HFFc6 (cell line): ENCODE measurements around the gene ACTN2. TPM values are rescaled to one million over a fixed set of nuclear protein-coding genes. Genes with fewer than 3 reads are reported as not detected.

ENCODE experiments used
- DNase-seq: peaks from one replicate; pipeline ENCODE4 v3.0.0-alpha.2; 2018
- H3K27ac Mint-ChIP-seq: 2 replicates; pipeline ENCODE4 v1.8.0; 2020; ENCODE audit warnings: mild to moderate bottlenecking, mixed read lengths
- H3K27me3 Mint-ChIP-seq: 2 replicates; pipeline ENCODE4 v1.8.0; 2021; ENCODE audit warnings: mild to moderate bottlenecking, moderate library complexity, mixed read lengths; ENCODE audit not compliant: insufficient read depth
- H3K36me3 Mint-ChIP-seq: 2 replicates; pipeline ENCODE4 v1.8.0; 2021; ENCODE audit warnings: low read depth, mixed read lengths
- H3K4me1 Mint-ChIP-seq: 2 replicates; pipeline ENCODE4 v1.8.0; 2020; ENCODE audit warnings: low read depth, mixed read lengths
- H3K4me3 Mint-ChIP-seq: 2 replicates; pipeline ENCODE4 v1.8.0; 2020; ENCODE audit warnings: mild to moderate bottlenecking, moderate library complexity, mixed read lengths
- H3K9me3 Mint-ChIP-seq: 2 replicates; pipeline ENCODE4 v1.8.0; 2020; ENCODE audit warnings: mild to moderate bottlenecking, mixed read lengths
- total RNA-seq, 6 experiments: library from RNA; stranded (reverse); fragmentation: NEBNext Ultra II Directional; extraction: Animal tissue kit (Norgen Biotek cat#: 25700); gene quantifications; 2 replicates in 1 of 6; 3 replicates in 5 of 6; pipeline ENCODE4 v1.2.3, GENCODE V29; 2021
- TF ChIP-seq, protein P1 (sequence below): fragments of 200-600 bp; sonication (generic); IDR thresholded peaks from 2 replicates; pipeline ENCODE4 v1.5.0; 2021; ENCODE audit warnings: antibody characterized with exemption, mild to moderate bottlenecking

Gene ACTN2
- total RNA-seq, 6 experiments from 2014 or later = not detected

DNA sequence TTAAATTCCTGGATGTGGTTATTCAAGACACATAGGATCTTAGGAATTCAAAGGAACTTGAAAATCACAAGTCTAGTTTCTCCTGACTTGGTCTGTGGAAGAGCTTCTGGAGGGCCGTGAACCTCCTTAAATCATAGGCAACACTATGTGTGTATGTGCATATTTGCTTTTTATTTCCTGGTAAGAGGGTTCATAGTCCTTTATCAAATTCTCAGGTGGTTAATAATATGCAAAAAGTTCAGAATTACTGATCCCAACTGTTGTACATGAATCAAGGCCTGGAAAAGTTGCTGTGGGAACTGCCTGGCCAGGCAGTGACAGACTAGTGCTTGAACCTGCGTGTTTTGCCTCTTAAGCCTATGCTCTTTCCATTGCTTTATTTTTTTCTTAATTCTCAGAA lies 121.7 kb downstream of the ACTN2 start:
- Mint-ChIP-seq H3K27ac (no peak overlapping the region), H3K4me1 (peaks cover 5% of the 10 kb centered on the region; the same call in 1 of the 2 replicates), H3K27me3 (no peaks in the 10 kb centered on the region; the same call in 1 of the 2 replicates), H3K36me3 (no peaks in the 10 kb centered on the region), H3K4me3 (no peak overlapping the region), H3K9me3 (no peaks in the 10 kb centered on the region)
- TF ChIP-seq, protein P1, sequence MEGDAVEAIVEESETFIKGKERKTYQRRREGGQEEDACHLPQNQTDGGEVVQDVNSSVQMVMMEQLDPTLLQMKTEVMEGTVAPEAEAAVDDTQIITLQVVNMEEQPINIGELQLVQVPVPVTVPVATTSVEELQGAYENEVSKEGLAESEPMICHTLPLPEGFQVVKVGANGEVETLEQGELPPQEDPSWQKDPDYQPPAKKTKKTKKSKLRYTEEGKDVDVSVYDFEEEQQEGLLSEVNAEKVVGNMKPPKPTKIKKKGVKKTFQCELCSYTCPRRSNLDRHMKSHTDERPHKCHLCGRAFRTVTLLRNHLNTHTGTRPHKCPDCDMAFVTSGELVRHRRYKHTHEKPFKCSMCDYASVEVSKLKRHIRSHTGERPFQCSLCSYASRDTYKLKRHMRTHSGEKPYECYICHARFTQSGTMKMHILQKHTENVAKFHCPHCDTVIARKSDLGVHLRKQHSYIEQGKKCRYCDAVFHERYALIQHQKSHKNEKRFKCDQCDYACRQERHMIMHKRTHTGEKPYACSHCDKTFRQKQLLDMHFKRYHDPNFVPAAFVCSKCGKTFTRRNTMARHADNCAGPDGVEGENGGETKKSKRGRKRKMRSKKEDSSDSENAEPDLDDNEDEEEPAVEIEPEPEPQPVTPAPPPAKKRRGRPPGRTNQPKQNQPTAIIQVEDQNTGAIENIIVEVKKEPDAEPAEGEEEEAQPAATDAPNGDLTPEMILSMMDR = no peak
- DNase-seq = no peak

DNA sequence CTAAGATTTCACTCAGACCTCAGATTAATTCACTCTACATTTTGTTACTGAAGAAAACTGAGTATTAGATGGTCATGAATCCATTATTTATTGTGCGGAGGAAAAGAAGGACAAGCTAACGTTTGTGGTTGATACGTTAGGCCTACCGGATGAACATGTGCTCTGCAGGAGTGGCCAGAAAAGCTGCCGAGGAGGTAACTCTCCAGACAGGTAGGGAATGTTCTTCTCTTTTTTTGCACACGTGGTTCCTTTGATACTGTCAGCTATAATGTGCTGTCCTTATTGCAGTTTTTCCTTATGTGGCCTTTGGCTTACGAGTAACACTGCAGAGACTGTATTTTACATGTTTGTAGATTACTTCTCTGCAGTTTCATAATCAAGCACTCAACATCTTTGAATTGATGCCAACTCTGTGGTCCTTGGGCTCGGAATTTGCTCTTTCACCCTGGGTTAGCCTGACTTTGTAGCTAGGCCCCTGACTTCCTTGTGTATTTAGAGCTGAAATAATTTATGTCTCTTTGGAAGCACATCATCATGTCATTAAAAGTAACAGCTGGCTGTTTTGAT lies 122.3 kb downstream of the ACTN2 start:
- Mint-ChIP-seq H3K27ac (no peak overlapping the region), H3K9me3 (no peaks in the 10 kb centered on the region), H3K27me3 (no peaks in the 10 kb centered on the region; the same call in 1 of the 2 replicates), H3K36me3 (no peaks in the 10 kb centered on the region), H3K4me1 (peaks cover 5% of the 10 kb centered on the region; the same call in 1 of the 2 replicates), H3K4me3 (no peak overlapping the region)
- DNase-seq = no peak
- TF ChIP-seq, protein P1 = no peak

DNA sequence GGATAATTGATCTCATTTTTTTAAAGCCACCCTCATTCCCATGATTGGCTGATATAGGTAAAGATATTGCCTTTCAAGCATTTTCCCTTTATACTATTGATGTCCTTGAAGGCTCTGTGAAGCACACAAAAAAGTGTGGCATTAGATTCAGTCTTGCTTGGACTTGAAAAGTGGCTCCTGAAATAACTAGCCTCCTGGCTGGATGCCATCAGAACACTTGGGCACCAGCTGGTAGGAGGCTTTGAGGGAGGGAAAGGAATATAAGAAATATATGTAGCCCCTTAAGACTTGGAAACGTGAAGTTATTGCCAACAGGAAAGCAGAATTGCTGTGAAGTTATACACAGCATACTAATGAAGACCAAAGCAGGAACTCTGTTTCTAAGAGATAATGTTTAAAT lies 122.8 kb downstream of the ACTN2 start:
- peaks cover 5% of the 10 kb centered on the region; the same call in 1 of the 2 replicates for H3K4me1 Mint-ChIP-seq
- TF ChIP-seq, protein P1 = no peak

DNA sequence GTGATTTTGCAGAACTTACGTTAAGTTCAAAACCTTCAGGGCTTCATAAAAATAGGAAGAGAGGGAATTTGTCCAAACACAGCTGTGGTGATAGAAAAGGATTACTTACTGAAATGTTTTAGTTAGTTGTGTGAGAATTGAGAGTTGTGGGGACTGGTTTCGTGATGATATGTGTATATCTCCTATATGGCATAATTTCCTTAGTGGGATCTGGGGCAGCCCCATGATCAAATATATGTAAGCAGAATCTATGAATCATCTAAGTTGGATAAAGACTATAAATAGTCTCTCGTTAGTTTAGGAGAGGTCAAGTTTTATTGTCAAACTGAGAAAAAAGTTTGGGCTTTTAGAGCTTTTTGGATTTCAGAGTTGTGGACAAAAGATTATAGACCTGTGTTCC lies 123.7 kb downstream of the ACTN2 start:
- Mint-ChIP-seq H3K9me3 (no peaks in the 10 kb centered on the region), H3K4me1 (peaks cover 5% of the 10 kb centered on the region; the same call in 1 of the 2 replicates), H3K27ac (no peak overlapping the region), H3K4me3 (no peak overlapping the region), H3K27me3 (no peaks in the 10 kb centered on the region; the same call in 1 of the 2 replicates), H3K36me3 (no peaks in the 10 kb centered on the region)
- DNase-seq = no peak
- TF ChIP-seq, protein P1 = no peak

More for the DNA sequence above, 122.8 kb downstream of the ACTN2 start:
- no peaks in the 10 kb centered on the region; the same call in 1 of the 2 replicates for H3K27me3 Mint-ChIP-seq
- no peak overlapping the region for H3K4me3 Mint-ChIP-seq
- H3K27ac Mint-ChIP-seq = no peak overlapping the region
- no peaks in the 10 kb centered on the region for H3K36me3 Mint-ChIP-seq
- no peak for DNase-seq
- no peaks in the 10 kb centered on the region for H3K9me3 Mint-ChIP-seq

DNA sequence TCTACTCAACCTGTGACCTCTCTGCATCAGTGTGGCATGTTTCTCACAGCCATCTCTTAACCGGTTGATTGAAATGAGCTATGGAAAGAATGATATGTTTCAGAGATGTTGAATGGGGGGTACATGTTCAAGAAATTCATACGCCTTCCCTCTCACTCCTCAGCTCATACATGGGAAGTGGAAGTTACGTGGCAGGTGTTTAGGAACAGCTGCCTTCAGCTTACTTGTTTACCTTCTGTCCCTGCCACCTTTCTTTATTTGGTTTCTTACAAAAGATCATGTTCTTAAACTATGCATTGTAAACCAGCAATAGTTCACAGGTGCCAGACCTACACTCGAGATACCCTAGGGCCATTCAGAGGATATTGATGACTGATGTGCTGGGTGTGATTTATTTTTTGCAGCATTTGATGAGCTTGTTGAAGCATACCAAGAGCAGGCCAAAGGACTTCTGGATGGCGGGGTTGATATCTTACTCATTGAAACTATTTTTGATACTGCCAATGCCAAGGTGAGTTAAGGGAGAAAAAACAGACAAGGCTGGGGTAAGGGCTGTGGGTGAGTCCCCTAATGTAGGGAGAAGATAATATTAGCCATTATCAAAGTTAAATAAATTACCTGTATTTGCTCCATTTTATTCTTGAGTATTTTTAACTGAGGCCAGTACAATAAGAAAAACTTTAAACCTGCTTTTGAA lies 126.2 kb downstream of the ACTN2 start:
- no peak overlapping the region for H3K4me3 Mint-ChIP-seq
- no peaks in the 10 kb centered on the region; the same call in 1 of the 2 replicates for H3K27me3 Mint-ChIP-seq
- H3K9me3 Mint-ChIP-seq = no peaks in the 10 kb centered on the region
- TF ChIP-seq, protein P1 = no peak
- H3K36me3 Mint-ChIP-seq = peaks cover 8% of the 10 kb centered on the region
- H3K27ac Mint-ChIP-seq = no peak overlapping the region
- no peak for DNase-seq
- H3K4me1 Mint-ChIP-seq = peaks cover 5% of the 10 kb centered on the region; the same call in 1 of the 2 replicates

Other genes with a start within 250 kb of the ACTN2 start
- gene LGALS8, start 162.5 kb upstream of the ACTN2 start, total RNA-seq = 10 to 100 TPM; 27.4 to 37.5 (median 35.0) TPM
- gene HEATR1, start 82.0 kb upstream of the ACTN2 start, total RNA-seq = 10 to 100 TPM; 34.5 to 43.6 (median 39.2) TPM
- gene MTR, start 108.8 kb downstream of the ACTN2 start, total RNA-seq = 10 to 100 TPM; 34.0 to 39.2 (median 36.0) TPM